GM08714 (cell line): ENCODE results near the gene BSND.

Experiments
- H3K4me3 ChIP-seq: fragments of 200-500 bp; sonication (Bioruptor generic); 2 replicates; pipeline ENCODE4 v1.5.1; 2014; ENCODE audit warnings: mild to moderate bottlenecking, low read length, inconsistent platforms
- ZNF274 ChIP-seq: IDR thresholded peaks from 2 replicates; pipeline ENCODE4 v1.6.1; 2012; ENCODE audit warnings: mild to moderate bottlenecking, low read depth, low read length

Gene BSND

DNA sequence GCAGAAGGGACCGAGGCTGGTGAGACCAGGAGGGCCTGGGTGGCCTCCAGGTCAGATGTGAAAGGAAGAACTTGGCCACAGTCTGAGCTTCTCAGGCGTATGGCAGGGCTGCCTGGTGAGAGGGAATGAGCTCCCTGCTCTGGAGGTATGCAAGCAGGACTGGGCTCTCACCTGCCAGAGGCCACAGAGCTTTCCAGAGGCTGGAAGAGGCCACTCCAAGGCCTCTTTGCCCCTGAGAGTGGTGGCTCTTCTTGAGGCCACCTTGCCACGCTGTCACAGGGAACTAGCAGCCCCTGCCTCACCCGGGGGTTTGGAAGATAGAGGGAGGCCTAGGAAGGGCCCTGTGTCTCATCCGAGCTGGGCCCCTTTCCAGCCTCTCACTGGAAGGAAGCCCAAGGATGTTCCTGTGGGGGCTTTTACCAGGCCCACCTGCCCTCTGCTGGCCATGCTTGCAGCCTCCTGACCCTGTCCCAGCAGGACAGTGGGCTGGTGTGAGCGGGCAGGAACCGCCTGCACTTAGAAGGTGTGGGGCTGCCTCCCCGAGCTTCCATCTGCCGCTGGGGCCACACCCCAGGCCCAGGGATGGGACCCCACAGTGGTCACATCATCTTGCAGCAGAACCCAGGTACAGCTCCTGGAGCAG is 50.7 kb downstream of the BSND start:
- no peak for TF ChIP-seq ZNF274
- H3K4me3 ChIP-seq = no peak overlapping the region

DNA sequence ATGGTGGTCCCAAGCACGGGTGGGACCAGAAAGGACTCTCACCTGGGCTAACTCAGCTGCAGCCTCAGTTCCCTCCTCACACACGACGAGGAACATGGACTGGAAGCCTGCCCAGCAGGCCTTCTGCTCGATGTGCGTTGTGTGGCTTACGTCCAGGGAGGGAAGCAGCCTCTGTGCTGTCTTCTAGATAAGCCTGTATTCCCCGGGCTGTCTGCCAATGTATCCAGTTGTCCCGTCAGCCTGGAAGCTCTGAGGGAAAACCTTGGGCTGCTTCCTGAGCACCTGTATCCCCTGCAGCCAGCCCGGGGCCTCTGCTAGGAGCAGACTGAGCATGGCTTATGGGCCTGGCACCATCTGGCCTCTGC is 51.2 kb downstream of the BSND start:
- H3K4me3 ChIP-seq = no peak overlapping the region
- no peak for TF ChIP-seq ZNF274

DNA sequence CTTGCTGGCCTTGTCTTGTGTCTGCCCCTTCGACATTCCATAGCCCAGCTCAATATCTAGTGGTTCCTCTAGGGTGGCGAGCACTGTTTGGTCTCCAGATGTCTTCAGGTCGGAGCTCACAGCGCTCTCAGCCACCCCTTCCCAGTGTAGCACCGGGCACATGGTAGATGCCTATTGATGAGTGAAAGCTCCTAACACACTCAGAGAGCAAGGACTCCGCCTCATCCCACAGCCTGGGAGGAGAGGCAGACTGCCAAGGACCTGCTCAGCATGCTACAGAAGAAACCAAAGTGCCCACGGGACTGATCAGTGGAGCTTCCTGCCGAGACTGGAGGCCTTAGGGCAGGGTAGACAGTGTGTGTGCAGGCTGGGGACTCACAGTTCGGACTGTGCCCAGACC is 51.5 kb downstream of the BSND start:
- H3K4me3 ChIP-seq = no peak overlapping the region
- TF ChIP-seq ZNF274 = no peak

DNA sequence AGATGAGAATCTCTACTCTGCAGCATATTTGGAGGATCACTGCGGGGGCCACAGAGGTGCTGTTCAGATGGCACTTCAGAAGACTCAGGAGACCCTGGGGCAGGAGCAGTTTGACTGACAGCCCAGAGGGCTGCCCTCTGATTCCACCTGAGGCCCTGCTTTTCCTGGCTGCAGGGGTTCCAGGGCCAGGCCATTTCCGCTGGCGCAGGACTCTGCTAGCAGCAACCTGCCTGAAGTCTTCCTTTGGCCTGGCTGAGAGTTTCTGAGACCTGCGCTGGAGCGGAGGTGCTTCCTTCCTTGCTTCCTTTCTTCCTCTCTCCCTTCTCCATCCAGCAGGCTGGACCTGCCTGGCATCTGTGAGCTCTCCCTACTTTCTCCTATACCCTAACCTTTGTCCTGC is 52.4 kb downstream of the BSND start:
- no peak overlapping the region for H3K4me3 ChIP-seq
- no peak for TF ChIP-seq ZNF274

DNA sequence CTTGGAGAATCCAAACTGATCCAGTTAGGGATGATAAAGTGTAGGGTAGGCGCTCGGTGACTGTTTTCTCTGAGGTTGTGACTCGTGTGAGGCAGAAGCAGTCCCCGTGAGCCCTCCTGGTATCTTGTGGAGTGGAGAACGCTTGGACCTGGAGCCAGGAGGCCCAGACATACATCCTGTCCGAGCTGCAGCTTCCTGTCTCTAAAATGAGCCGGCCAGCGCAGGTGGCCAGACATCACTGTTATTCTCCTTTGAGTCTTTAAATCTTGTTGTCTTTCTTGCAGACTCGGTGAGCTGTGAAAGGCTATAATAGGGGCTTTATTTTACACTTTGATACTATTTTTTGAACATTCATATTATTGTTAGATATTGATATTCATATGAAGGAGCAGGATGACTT is 52.9 kb downstream of the BSND start:
- no peak overlapping the region for H3K4me3 ChIP-seq
- no peak for TF ChIP-seq ZNF274

DNA sequence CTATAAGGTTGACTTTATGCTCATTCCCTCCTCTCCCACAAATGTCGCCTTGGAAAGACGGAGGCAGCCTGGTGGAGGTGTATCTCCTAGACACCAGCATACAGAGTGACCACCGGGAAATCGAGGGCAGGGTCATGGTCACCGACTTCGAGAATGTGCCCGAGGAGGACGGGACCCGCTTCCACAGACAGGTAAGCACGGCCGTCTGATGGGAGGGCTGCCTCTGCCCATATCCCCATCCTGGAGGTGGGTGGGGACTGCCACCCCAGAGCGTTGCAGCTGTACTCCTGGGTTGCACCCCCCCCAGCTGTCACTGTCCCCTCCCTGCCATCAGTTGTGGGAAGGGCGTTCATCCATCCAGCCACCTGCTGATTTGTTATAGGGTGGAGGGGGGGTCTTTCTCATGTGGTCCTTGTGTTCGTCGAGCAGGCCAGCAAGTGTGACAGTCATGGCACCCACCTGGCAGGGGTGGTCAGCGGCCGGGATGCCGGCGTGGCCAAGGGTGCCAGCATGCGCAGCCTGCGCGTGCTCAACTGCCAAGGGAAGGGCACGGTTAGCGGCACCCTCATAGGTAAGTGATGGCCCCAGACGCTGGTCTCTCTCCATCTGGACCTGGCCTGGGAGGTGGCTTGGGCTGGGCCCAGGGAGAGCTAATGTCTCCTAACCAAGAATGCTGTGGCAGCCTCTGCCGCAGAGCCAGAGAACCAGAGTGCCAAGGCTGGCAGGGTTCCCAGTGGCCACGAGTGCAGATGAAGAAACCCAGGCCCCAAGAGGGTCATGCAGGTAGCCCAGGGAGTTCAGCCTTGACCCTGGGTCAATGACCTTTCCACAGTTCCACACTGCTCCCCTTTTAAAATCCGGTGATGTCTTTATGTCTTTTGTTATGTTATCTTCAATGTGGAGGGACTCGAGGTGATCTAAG is 53.7 kb downstream of the BSND start:
- no peak overlapping the region for H3K4me3 ChIP-seq
- no peak for TF ChIP-seq ZNF274

GRCh38 chr1:55053265-55053954 is 54.7 kb downstream of the BSND start:
- no peak for TF ChIP-seq ZNF274
- H3K4me3 ChIP-seq = no peak overlapping the region

GRCh38 chr1:55054396-55054795 is 55.7 kb downstream of the BSND start:
- H3K4me3 ChIP-seq = no peak overlapping the region
- TF ChIP-seq ZNF274 = no peak

DNA sequence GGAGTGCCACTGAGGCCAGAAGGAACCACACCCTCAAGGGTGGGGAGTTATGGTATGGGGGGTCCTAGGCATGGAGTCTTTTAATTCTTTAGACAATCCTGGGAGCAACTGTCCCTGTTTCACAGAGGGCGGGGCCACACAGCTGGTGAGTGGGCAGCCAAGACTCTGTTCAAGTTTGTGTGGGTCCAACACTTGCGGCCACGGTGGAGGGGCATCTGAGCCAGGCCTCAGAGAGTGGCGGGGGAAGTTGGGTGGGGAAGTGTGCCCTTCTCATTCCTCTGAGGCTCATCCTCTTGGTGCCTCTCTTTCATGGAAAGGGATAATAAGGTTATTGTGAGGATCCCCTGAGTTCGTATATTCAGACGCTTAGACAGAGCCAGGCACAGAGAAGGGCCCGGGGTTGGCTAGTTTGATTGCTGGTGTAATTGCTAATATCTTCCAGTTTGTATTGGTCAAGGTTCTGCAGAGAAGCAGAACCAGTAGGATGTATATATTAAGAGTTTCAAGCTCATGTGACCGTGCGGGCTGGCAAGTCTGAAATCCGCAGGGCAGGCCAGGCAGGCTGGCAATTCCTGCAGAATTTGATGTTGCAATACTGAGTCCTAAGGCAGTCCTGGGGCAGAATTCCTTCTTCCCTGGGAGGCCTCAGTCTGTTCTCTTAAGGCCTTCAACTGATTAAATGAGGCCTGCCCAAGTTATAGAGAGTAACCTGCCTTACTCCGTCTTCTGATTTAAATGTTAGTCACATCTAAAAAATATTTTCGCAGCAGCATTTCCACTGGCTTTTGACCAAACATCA is 56.5 kb downstream of the BSND start:
- no peak overlapping the region for H3K4me3 ChIP-seq
- TF ChIP-seq ZNF274 = no peak

DNA sequence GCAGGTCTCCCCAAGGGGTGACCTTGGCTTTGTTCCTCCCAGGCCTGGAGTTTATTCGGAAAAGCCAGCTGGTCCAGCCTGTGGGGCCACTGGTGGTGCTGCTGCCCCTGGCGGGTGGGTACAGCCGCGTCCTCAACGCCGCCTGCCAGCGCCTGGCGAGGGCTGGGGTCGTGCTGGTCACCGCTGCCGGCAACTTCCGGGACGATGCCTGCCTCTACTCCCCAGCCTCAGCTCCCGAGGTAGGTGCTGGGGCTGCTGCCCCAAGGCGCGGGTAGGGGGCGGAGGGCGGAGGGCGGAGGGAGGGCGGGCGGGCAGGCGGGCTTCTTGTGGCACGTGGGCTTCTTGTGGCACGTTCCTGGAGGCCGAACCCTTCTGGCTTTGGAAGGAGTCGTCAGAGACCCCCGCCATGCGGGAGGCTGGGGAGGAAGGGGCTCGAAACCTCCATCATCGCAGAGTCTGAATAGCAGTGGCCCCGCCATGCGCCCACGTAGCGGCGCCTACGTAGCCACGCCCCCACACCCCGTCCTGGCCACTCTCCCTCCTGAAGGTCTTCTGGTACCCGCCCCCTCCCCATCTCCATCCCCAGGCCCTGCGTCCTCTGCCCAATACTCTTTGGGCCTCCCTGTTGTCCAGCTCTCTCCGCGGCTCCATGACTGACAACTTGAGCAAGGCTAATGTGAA is 57.4 kb downstream of the BSND start:
- no peak for TF ChIP-seq ZNF274
- no peak overlapping the region for H3K4me3 ChIP-seq

GRCh38 chr1:55056632-55056992 is 57.9 kb downstream of the BSND start:
- no peak overlapping the region for H3K4me3 ChIP-seq
- no peak for TF ChIP-seq ZNF274

GRCh38 chr1:55057270-55057955 is 58.7 kb downstream of the BSND start:
- H3K4me3 ChIP-seq = no peak overlapping the region
- no peak for TF ChIP-seq ZNF274

DNA sequence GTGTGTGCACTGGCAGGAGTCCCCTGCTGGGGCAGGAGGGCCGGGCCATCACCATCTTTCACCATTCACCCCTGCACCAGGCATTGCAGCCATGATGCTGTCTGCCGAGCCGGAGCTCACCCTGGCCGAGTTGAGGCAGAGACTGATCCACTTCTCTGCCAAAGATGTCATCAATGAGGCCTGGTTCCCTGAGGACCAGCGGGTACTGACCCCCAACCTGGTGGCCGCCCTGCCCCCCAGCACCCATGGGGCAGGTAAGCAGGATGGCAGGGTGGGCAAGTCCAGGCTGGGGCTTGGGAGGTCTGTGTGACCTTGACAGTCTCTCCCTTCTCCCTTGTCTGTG is 59.2 kb downstream of the BSND start:
- no peak overlapping the region for H3K4me3 ChIP-seq
- no peak for TF ChIP-seq ZNF274
